IMR-90 (cell line): ENCODE measurements around the gene DEDD2. TPM values are rescaled to one million over a fixed set of nuclear protein-coding genes. Genes with fewer than 3 reads are reported as not detected.

Experiments used
- ATAC-seq: fragments of 200-7000 bp; cut with Tn5 transposase; 2 replicates; pipeline ENCODE4 v1.9.1; 2020; ENCODE audit warnings: low read depth, mild to moderate bottlenecking, moderate library complexity
- BruUV-seq: library from RNA; stranded (reverse); fragments of 400-500 nt; replicated peaks from 2 replicates; lab custom pipeline; 2021; lab: Mats Ljungman, UMichigan
- CTCF ChIA-PET: fragments of 300-600 bp; formaldehyde crosslinking; extraction: SDS; loops from one replicate; lab custom pipeline; 2021; ENCODE audit warnings: antibody characterized with exemption; lab: Yijun Ruan, JAX
- POLR2A ChIA-PET: fragments of 300-600 bp; sonication (Branson Sonifier 250); formaldehyde crosslinking; loops from one replicate; lab custom pipeline; 2022; ENCODE audit warnings: antibody characterized with exemption; ENCODE audit not compliant: unreplicated experiment; lab: Charles Lee
- DNase-seq: peaks from one replicate; pipeline ENCODE4 v3.0.0; 2013
- H2AFZ ChIP-seq: replicated peaks from 2 replicates; pipeline ENCODE3; 2013; ENCODE audit warnings: low read length, mild to moderate bottlenecking; ENCODE audit not compliant: poor library complexity
- H2AK5ac ChIP-seq: 2 replicates; pipeline ENCODE4 v1.6.1; 2013; ENCODE audit warnings: low read depth, low read length, inconsistent platforms
- H2AK9ac ChIP-seq: replicated peaks from 2 replicates; pipeline ENCODE3; 2013; ENCODE audit warnings: mild to moderate bottlenecking, low read depth, low read length, moderate library complexity; ENCODE audit not compliant: poor library complexity
- H2BK120ac ChIP-seq: 2 replicates; pipeline ENCODE4 v1.6.1; 2013; ENCODE audit warnings: low read depth, low read length, inconsistent platforms
- H2BK15ac ChIP-seq: 3 replicates; pipeline ENCODE4 v1.6.1; 2013; ENCODE audit warnings: low read depth, low read length, inconsistent platforms
- H2BK20ac ChIP-seq: 2 replicates; pipeline ENCODE4 v1.6.1; 2013; ENCODE audit warnings: low read depth, mild to moderate bottlenecking, inconsistent platforms, low read length, moderate library complexity
- H2BK5ac ChIP-seq: 2 replicates; pipeline ENCODE4 v1.6.1; 2013; ENCODE audit warnings: mild to moderate bottlenecking, low read depth, low read length, inconsistent platforms; ENCODE audit not compliant: poor library complexity, severe bottlenecking
- H3K14ac ChIP-seq: replicated peaks from 2 replicates; pipeline ENCODE4 v1.6.1; 2013; ENCODE audit warnings: low read depth, low read length, inconsistent platforms
- H3K18ac ChIP-seq: 2 replicates; pipeline ENCODE4 v1.6.1; 2013; ENCODE audit warnings: low read depth, low read length, control low read depth
- H3K23ac ChIP-seq: 2 replicates; pipeline ENCODE4 v1.6.1; 2013; ENCODE audit warnings: low read depth, low read length, inconsistent platforms
- H3K27ac ChIP-seq: 2 replicates; pipeline ENCODE4 v1.5.1; 2013; ENCODE audit warnings: mild to moderate bottlenecking, control low read depth, low read length; ENCODE audit not compliant: insufficient read depth
- H3K27me3 ChIP-seq: 2 replicates; pipeline ENCODE4 v1.6.1; 2013; ENCODE audit warnings: low read length; ENCODE audit not compliant: control insufficient read depth, insufficient read depth
- H3K36me3 ChIP-seq: 2 replicates; pipeline ENCODE4 v1.6.1; 2013; ENCODE audit warnings: low read length, mixed read lengths; ENCODE audit not compliant: control insufficient read depth, insufficient read depth
- H3K4ac ChIP-seq: 2 replicates; pipeline ENCODE4 v1.6.1; 2013; ENCODE audit warnings: low read depth, low read length, inconsistent platforms
- H3K4me1 ChIP-seq: 2 replicates; pipeline ENCODE4 v1.6.1; 2013; ENCODE audit warnings: low read length, mixed read lengths; ENCODE audit not compliant: control insufficient read depth, insufficient read depth
- H3K4me2 ChIP-seq: 2 replicates; pipeline ENCODE4 v1.6.1; 2013; ENCODE audit warnings: low read depth, mild to moderate bottlenecking, control low read depth, low read length, moderate library complexity
- H3K4me3 ChIP-seq: 2 replicates; pipeline ENCODE4 v1.5.1; 2013; ENCODE audit warnings: low read depth, mild to moderate bottlenecking, control low read depth, low read length, moderate library complexity; ENCODE audit not compliant: insufficient read depth
- H3K56ac ChIP-seq: 2 replicates; pipeline ENCODE4 v1.6.1; 2013; ENCODE audit warnings: low read length, inconsistent platforms; ENCODE audit not compliant: insufficient read depth; ENCODE audit errors: extremely low read depth
- H3K79me1 ChIP-seq, 2 experiments: 2 replicates each; pipeline ENCODE4 v1.6.1; 2013; ENCODE audit warnings: low read length in 2 of 2, inconsistent platforms in 1 of 2, low read depth in 1 of 2
- H3K9ac ChIP-seq: 2 replicates; pipeline ENCODE4 v1.6.1; 2013; ENCODE audit warnings: low read depth, low read length, control low read depth
- H3K9me1 ChIP-seq: 2 replicates; pipeline ENCODE4 v1.6.1; 2013; ENCODE audit warnings: low read length, inconsistent platforms; ENCODE audit not compliant: insufficient read depth
- H3K9me3 ChIP-seq: 2 replicates; pipeline ENCODE4 v1.6.1; 2013; ENCODE audit warnings: low read length; ENCODE audit not compliant: control insufficient read depth, insufficient read depth
- H4K20me1 ChIP-seq: 2 replicates; pipeline ENCODE4 v1.6.1; 2013; ENCODE audit warnings: low read length, inconsistent platforms; ENCODE audit not compliant: insufficient read depth
- H4K5ac ChIP-seq: 2 replicates; pipeline ENCODE4 v1.6.1; 2013; ENCODE audit warnings: mild to moderate bottlenecking, low read depth, low read length, control low read depth
- H4K8ac ChIP-seq, 2 experiments: 2 replicates each; pipeline ENCODE4 v1.6.1; 2013; ENCODE audit warnings: low read depth in 2 of 2, low read length in 2 of 2, control low read depth in 1 of 2, inconsistent platforms in 1 of 2
- H4K91ac ChIP-seq: 2 replicates; pipeline ENCODE4 v1.6.1; 2013; ENCODE audit warnings: low read depth, low read length, inconsistent platforms; ENCODE audit not compliant: insufficient read depth
- CEBPB ChIP-seq: IDR thresholded peaks from 2 replicates; pipeline ENCODE4 v1.6.1; 2012; ENCODE audit warnings: low read depth, low read length, improper control_type of control experiment
- CHD1 ChIP-seq: IDR thresholded peaks from 2 replicates; pipeline ENCODE4 v1.6.1; 2012; ENCODE audit warnings: low read depth, low read length, improper control_type of control experiment
- FOS ChIP-seq: fragments of 150-350 bp; IDR thresholded peaks from 2 replicates; pipeline ENCODE4 v1.6.1; 2016; ENCODE audit warnings: low read depth, low read length
- MAFK ChIP-seq: IDR thresholded peaks from 2 replicates; pipeline ENCODE4 v1.6.1; 2012; ENCODE audit warnings: low read depth, low read length, improper control_type of control experiment
- MAZ ChIP-seq: IDR thresholded peaks from 2 replicates; pipeline ENCODE4 v1.6.1; 2012; ENCODE audit warnings: low read depth, mild to moderate bottlenecking, low read length, improper control_type of control experiment, moderate library complexity, borderline replicate concordance
- NFE2L2 ChIP-seq: fragments of 150-350 bp; IDR thresholded peaks from 2 replicates; pipeline ENCODE4 v1.6.1; 2016; ENCODE audit warnings: low read depth, mild to moderate bottlenecking, low read length
- POLR2A ChIP-seq: IDR thresholded peaks from 2 replicates; pipeline ENCODE4 v1.6.1; 2012; ENCODE audit warnings: mild to moderate bottlenecking, low read depth, low read length
- RAD21 ChIP-seq: IDR thresholded peaks from 2 replicates; pipeline ENCODE4 v1.6.1; 2012; ENCODE audit warnings: low read length, improper control_type of control experiment
- RCOR1 ChIP-seq: IDR thresholded peaks from 2 replicates; pipeline ENCODE4 v1.6.1; 2012; ENCODE audit warnings: mild to moderate bottlenecking, low read length, improper control_type of control experiment; ENCODE audit not compliant: insufficient replicate concordance
- SMC3 ChIP-seq: fragments of 150-350 bp; IDR thresholded peaks from 2 replicates; pipeline ENCODE4 v1.6.1; 2016; ENCODE audit warnings: low read depth, mild to moderate bottlenecking, antibody characterized with exemption, low read length, moderate library complexity
- USF2 ChIP-seq: fragments of 150-350 bp; IDR thresholded peaks from 2 replicates; pipeline ENCODE4 v1.6.1; 2017; ENCODE audit warnings: mild to moderate bottlenecking, antibody characterized with exemption, low read length, low read depth
- WGBS, 2 experiments: methylation state at CpG; one replicate each; pipeline versions ENCODE4 v1.1.5 to v1.1.7; 2013; ENCODE audit warnings: missing lambda C conversion rate in 2 of 2; ENCODE audit not compliant: insufficient read length in 1 of 2; ENCODE audit errors: extremely low coverage in 2 of 2; 5-methylcytosine and 5-hydroxymethylcytosine counted together
- dilution Hi-C: fragments of 300-500 bp; cut with HindIII; formaldehyde crosslinking; loops from one replicate; pipeline ENCODE4 v1.14.3; 2018; ENCODE audit warnings: low sequenced_read_pairs; ENCODE audit not compliant: unreplicated experiment
- in situ Hi-C: fragments of 300-500 bp; cut with MboI; formaldehyde crosslinking; loops from 3 replicates; pipeline ENCODE4 v1.14.3; 2019; ENCODE audit warnings: low sequenced_read_pairs, inconsistent platforms, mixed read lengths
- intact Hi-C: fragments of 100-400 bp; cut with micrococcal nuclease; formaldehyde crosslinking; loops from 2 replicates; pipeline ENCODE4 v1.10.0; 2022
- polyA plus RNA-seq, 3 experiments: library from polyadenylated mRNA; depleted of rRNA; stranded (reverse); fragments of >200 nt; gene quantifications; 2 replicates each; pipeline ENCODE4 v1.2.3, GENCODE V29; 2012; ENCODE audit warnings: low replicate concordance in 1 of 3
- total RNA-seq: library from RNA; depleted of rRNA; stranded (reverse); fragments of >200 nt; gene quantifications from 2 replicates; pipeline ENCODE4 v1.2.3, GENCODE V29; 2012
- TF ChIP-seq, protein P1 (sequence below): fragments of 150-350 bp; IDR thresholded peaks from 2 replicates; pipeline ENCODE4 v1.6.1; 2016; ENCODE audit warnings: low read depth, mild to moderate bottlenecking, low read length, moderate library complexity, borderline replicate concordance

DEDD2 gene
- total and polyA plus RNA-seq, 2 of the 4 experiments (the other 2 are of a cell fraction) = 8.2 to 21.0 TPM

- Histone ChIP-seq H2AK9ac (no peak overlapping the region), H3K4me3 (peak overlapping the region; percentile 91; the same call in 1 of the 2 replicates), H3K4me1 (peaks cover 6% of the 10 kb centered on the region), H3K36me3 (peaks cover 13% of the 10 kb centered on the region), H3K27ac (no peak overlapping the region), H2AFZ (no peak overlapping the region), H3K79me1 (peaks cover 17 to 65% of the 10 kb centered on the region in 2 experiments), H3K27me3 (no peaks in the 10 kb centered on the region), H3K56ac (no peak overlapping the region), H3K4me2 (peak overlapping the region; percentile 96), H2BK20ac (no peak overlapping the region), H2BK120ac (no peak overlapping the region), H3K23ac (peak overlapping the region; percentile 98; the same call in 1 of the 2 replicates), H2BK5ac (no peak overlapping the region), H4K8ac (no peak overlapping the region), H4K20me1 (peaks cover 10% of the 10 kb centered on the region), H3K9me1 (peaks cover 4% of the 10 kb centered on the region; the same call in 1 of the 2 replicates), H3K4ac (peak overlapping the region; percentile 79; the same call in 1 of the 2 replicates), H2AK5ac (no peak overlapping the region), H3K9ac (peak overlapping the region; percentile 98), H3K18ac (no peak overlapping the region), H2BK15ac (no peak overlapping the region), H3K9me3 (no peaks in the 10 kb centered on the region), H3K14ac (peak overlapping the region; percentile 61; the same call in 1 of the 2 replicates), H4K91ac (no peak overlapping the region), H4K5ac (no peak overlapping the region)
- in situ Hi-C loops (no loop called here), dilution Hi-C loops (no loop called here), intact Hi-C loops (loop anchor here (5.0 kb wide), 1 partner anchor 134 kb away; no protein-coding TSS in a partner anchor)
- WGBS, 2 experiments = no CpG with 5 or more reads among the region's 3 CpGs
- no peak for DNase-seq
- ChIA-PET POLR2A (no interaction called here), CTCF (interaction anchor here (1.1 kb wide), 1 partner anchor 8 kb away, joined by 3 read pairs; no protein-coding TSS in a partner anchor)
- TF ChIP-seq POLR2A = no peak
- no peak for TF ChIP-seq RAD21
- TF ChIP-seq MAZ = no peak
- no peak for TF ChIP-seq RCOR1
- no peak for TF ChIP-seq CHD1
- TF ChIP-seq, protein P1, sequence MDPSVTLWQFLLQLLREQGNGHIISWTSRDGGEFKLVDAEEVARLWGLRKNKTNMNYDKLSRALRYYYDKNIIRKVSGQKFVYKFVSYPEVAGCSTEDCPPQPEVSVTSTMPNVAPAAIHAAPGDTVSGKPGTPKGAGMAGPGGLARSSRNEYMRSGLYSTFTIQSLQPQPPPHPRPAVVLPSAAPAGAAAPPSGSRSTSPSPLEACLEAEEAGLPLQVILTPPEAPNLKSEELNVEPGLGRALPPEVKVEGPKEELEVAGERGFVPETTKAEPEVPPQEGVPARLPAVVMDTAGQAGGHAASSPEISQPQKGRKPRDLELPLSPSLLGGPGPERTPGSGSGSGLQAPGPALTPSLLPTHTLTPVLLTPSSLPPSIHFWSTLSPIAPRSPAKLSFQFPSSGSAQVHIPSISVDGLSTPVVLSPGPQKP = no peak
- no peak for TF ChIP-seq MAFK
- TF ChIP-seq SMC3 = no peak
- TF ChIP-seq CEBPB = no peak
- no peak for TF ChIP-seq FOS
- no peak for TF ChIP-seq USF2
- TF ChIP-seq NFE2L2 = no peak
- BruUV-seq = TSS peak; percentile 33
- no peak for ATAC-seq
These were observed 23.8 kb upstream of the DEDD2 start for GRCh38 chr19:42241279-42241678.
